ENCODE measurements around the gene ASTN2. TPM values are rescaled to one million over a fixed set of nuclear protein-coding genes. Genes with fewer than 3 reads are reported as not detected.

The ASTN2 gene
- polyA plus RNA-seq (2011; rRNA removed) (11.6 and 14.2 TPM in 2 replicates), polyA plus RNA-seq (2017; fragmentation: RNase III; extraction: RNeasy Plus Mini Kit Qiagen cat#74134 plus additional on column Dnase treatment) (5.8 to 7.2 TPM (median 6.0 TPM) in 3 replicates), polyA minus RNA-seq (2011; rRNA and poly(A)+ RNA removed) (34.6 and 36.9 TPM in 2 replicates)
- polyA plus RNA-seq (2012; cell fraction: cytosol; rRNA removed) = 7.1 and 7.8 TPM in 2 replicates
- 4.2 and 4.4 TPM in 2 replicates for polyA plus RNA-seq (2012; cell fraction: nucleus; rRNA removed)

GRCh38 chr9:117414906-117415331 lies at the start of gene ASTN2:
Gene ASTN2, minus strand, starts transcription at chr9:117415057. Its CDS starts 119 bp downstream, at chr9:117414938.
- peak within 1 kb of the TSS in 1 of 2 experiments; percentile 41; a peak in 2 of 6 replicates for H3K27ac ChIP-seq
- WGBS (ENCODE audit: missing lambda C conversion rate) = 70% methylated on average over 11 of the region's 48 CpGs
- peak within 1 kb of the TSS; percentile 47 for H3K4me3 ChIP-seq
- DNase-seq (ENCODE audit: low read depth in 1 of 2, low spot score in 1 of 2) (no peak), FAIRE-seq (no peak), ATAC-seq (peak in 1 of 2 experiments; percentile 3; a peak in 1 of 6 replicates)
- TF ChIP-seq PBX3 (IDR thresholded peaks at IDR 0.05) (no peak), MAZ (IDR thresholded peaks at IDR 0.05; ENCODE audit: borderline replicate concordance, low read depth, low read length) (no peak), KDM5A (IDR thresholded peaks at IDR 0.05) (no peak), MYC (IDR thresholded peaks at IDR 0.05; ENCODE audit: borderline replicate concordance, low read length) (no peak), ZC3H11A (IDR thresholded peaks at IDR 0.05) (no peak), TP53 (CRISPR knock-in tag; IDR thresholded peaks at IDR 0.05) (no peak), RARB (CRISPR knock-in tag; IDR thresholded peaks at IDR 0.05) (no peak), POLR2A (IDR thresholded peaks at IDR 0.05; ENCODE audit: low read length) (no peak), ELK1 (IDR thresholded peaks at IDR 0.05; ENCODE audit: low read depth, low read length) (no peak), BCL3 (IDR thresholded peaks at IDR 0.05) (no peak), NFE2L2 (conservative IDR thresholded peaks at IDR 0.05; ENCODE audit: low read length) (no peak), HEYL (CRISPR knock-in tag; IDR thresholded peaks at IDR 0.05) (no peak), CHD2 (IDR thresholded peaks at IDR 0.05; ENCODE audit: low read length, partially characterized antibody) (no peak), CBX2 (IDR thresholded peaks at IDR 0.05; ENCODE audit: borderline replicate concordance, low read depth) (no peak), HOXB13 (CRISPR knock-in tag; IDR thresholded peaks at IDR 0.05; ENCODE audit: low read depth) (no peak), MAX (IDR thresholded peaks at IDR 0.05) (no peak)
- TF ChIP-seq, protein P1, sequence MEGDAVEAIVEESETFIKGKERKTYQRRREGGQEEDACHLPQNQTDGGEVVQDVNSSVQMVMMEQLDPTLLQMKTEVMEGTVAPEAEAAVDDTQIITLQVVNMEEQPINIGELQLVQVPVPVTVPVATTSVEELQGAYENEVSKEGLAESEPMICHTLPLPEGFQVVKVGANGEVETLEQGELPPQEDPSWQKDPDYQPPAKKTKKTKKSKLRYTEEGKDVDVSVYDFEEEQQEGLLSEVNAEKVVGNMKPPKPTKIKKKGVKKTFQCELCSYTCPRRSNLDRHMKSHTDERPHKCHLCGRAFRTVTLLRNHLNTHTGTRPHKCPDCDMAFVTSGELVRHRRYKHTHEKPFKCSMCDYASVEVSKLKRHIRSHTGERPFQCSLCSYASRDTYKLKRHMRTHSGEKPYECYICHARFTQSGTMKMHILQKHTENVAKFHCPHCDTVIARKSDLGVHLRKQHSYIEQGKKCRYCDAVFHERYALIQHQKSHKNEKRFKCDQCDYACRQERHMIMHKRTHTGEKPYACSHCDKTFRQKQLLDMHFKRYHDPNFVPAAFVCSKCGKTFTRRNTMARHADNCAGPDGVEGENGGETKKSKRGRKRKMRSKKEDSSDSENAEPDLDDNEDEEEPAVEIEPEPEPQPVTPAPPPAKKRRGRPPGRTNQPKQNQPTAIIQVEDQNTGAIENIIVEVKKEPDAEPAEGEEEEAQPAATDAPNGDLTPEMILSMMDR (IDR thresholded peaks at IDR 0.05) = no peak
- TF ChIP-seq, protein P2, sequence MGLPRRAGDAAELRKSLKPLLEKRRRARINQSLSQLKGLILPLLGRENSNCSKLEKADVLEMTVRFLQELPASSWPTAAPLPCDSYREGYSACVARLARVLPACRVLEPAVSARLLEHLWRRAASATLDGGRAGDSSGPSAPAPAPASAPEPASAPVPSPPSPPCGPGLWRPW (IDR thresholded peaks at IDR 0.05) = no peak
- ChIA-PET CTCF (interaction anchor here (1.3 kb wide), 1 partner anchor 12 kb away, joined by 4 read pairs; no protein-coding TSS in a partner anchor), POLR2A (no interaction called here)
- peaks cover 13% of the 10 kb centered on the region for H3K4me1 ChIP-seq
- H3K4me2 ChIP-seq = peak within 1 kb of the TSS; percentile 99
- no peaks in the 10 kb centered on the region for H3K9me3 ChIP-seq

DNA sequence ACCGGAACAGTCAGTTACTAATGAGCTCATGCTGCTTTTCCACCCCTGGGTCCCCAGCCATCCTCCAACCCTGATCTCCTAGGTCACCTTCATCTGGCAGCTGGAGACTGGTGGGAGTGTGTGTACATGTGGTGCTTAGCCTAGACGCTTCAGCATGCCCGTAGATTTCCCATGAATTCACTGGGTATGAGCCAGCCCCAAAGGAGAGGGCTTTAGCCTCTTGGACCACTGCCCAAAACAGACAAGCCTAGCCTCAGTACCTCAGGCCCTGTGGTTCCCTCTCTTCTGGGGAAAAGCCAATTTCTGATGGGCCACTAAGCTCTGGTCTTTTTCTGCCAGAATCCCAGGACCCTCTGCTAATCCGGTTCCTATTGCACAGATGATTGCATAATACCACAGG lies 48.0 kb upstream of the ASTN2 start:
- TF ChIP-seq GATA3 (IDR thresholded peaks at IDR 0.05; ENCODE audit: borderline replicate concordance) (no peak), RCOR1 (IDR thresholded peaks at IDR 0.05; ENCODE audit: low read depth, low read length) (no peak), ESRRA (IDR thresholded peaks at IDR 0.05; ENCODE audit: borderline replicate concordance, low read length) (no peak), NPAS2 (CRISPR knock-in tag; IDR thresholded peaks at IDR 0.05; ENCODE audit: borderline replicate concordance) (no peak), FOSB (CRISPR knock-in tag; IDR thresholded peaks at IDR 0.05) (no peak), CBX8 (IDR thresholded peaks at IDR 0.05) (no peak), RARB (CRISPR knock-in tag; IDR thresholded peaks at IDR 0.05) (no peak), BHLHE40 (IDR thresholded peaks at IDR 0.05; ENCODE audit: low read depth, low read length) (no peak), HOXB13 (CRISPR knock-in tag; IDR thresholded peaks at IDR 0.05; ENCODE audit: low read depth) (no peak), JUN (IDR thresholded peaks at IDR 0.05) (no peak), CEBPB (IDR thresholded peaks at IDR 0.05) (no peak), HOXA7 (CRISPR knock-in tag; IDR thresholded peaks at IDR 0.05) (no peak), PBX3 (IDR thresholded peaks at IDR 0.05) (no peak), KDM1A (IDR thresholded peaks at IDR 0.05; ENCODE audit: low read depth) (no peak)
- TF ChIP-seq, protein P3, sequence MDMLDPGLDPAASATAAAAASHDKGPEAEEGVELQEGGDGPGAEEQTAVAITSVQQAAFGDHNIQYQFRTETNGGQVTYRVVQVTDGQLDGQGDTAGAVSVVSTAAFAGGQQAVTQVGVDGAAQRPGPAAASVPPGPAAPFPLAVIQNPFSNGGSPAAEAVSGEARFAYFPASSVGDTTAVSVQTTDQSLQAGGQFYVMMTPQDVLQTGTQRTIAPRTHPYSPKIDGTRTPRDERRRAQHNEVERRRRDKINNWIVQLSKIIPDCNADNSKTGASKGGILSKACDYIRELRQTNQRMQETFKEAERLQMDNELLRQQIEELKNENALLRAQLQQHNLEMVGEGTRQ (IDR thresholded peaks at IDR 0.05) = no peak
- Histone ChIP-seq H3K4me2 (no peak overlapping the region), H3K4me1 (no peaks in the 10 kb centered on the region), H3K9me3 (no peaks in the 10 kb centered on the region), H3K27ac (no peak overlapping the region), H3K4me3 (no peak overlapping the region)
- ChIA-PET CTCF (interaction anchor here (1.6 to 1.7 kb wide), 2 partner anchors 9 to 25 kb away, joined by 4 to 5 read pairs; no protein-coding TSS in a partner anchor), POLR2A (no interaction called here)
- DNase-seq (ENCODE audit: low read depth in 1 of 2, low spot score in 1 of 2) (no peak), ATAC-seq (no peak), FAIRE-seq (no peak)
- WGBS (ENCODE audit: missing lambda C conversion rate) = 4% methylated on average over 4 of the region's 4 CpGs
